ENCODE measurements around the gene SOX13. TPM values are rescaled to one million over a fixed set of nuclear protein-coding genes. Genes with fewer than 3 reads are reported as not detected.

SOX13 gene
- total RNA-seq, 1 experiment from 2014 or later, result 53.0 TPM

GRCh38 chr1:204149635-204150565, 77.0 kb downstream of the SOX13 start:
- in situ Hi-C loops (cut with HindIII; ENCODE audit: low pct_unique_long_range_greater_than_20kb, low sequenced_read_pairs), result loop anchor here (25.0 kb wide), 1 partner anchor 288 kb away; the partner anchor contains the start of gene SNRPE
- Histone ChIP-seq H3K9me3 (ENCODE audit: control insufficient read depth, insufficient read depth, low read depth, low read length) (no peaks in the 10 kb centered on the region), H3K27ac (ENCODE audit: low read length) (no peak overlapping the region), H3K4me3 (ENCODE audit: low read depth in 2 of 2, low read length in 2 of 2) (no peak overlapping the region), H3K4me1 (ENCODE audit: control insufficient read depth, insufficient read depth, low read length) (no peaks in the 10 kb centered on the region), H3K27me3 (ENCODE audit: control insufficient read depth, insufficient read depth, low read length) (no peaks in the 10 kb centered on the region; the same call in 1 of the 2 replicates), H3K36me3 (ENCODE audit: control insufficient read depth, insufficient read depth, low read length) (no peaks in the 10 kb centered on the region)
- ChIA-PET POLR2A (no interaction called here), CTCF (no interaction called here)
- TF ChIP-seq CTCF (IDR thresholded peaks at IDR 0.05), result no peak
- no peak for TF ChIP-seq POLR2AphosphoS5 (IDR thresholded peaks at IDR 0.05; ENCODE audit: low read depth, low read length)
- TF ChIP-seq REST (IDR thresholded peaks at IDR 0.05; ENCODE audit: insufficient read depth in 1 of 2, low read depth in 2 of 2, low read length in 1 of 2), result no peak
- TF ChIP-seq TCF7L2 (IDR thresholded peaks at IDR 0.05; ENCODE audit: low read depth, low read length), result no peak
- no peak for TF ChIP-seq SIN3A (IDR thresholded peaks at IDR 0.05; ENCODE audit: borderline replicate concordance, insufficient read depth, low read depth, low read length)
- no peak for ATAC-seq
- intact Hi-C loops (cut with micrococcal nuclease; ENCODE audit: unreplicated experiment), result no loop called here
- no peak for DNase-seq (ENCODE audit: low read depth, low spot score)
- no TSS peak for BruUV-seq (replicated peaks)

GRCh38 chr1:204150702-204151551, 78.0 kb downstream of the SOX13 start:
- DNase-seq (ENCODE audit: low read depth, low spot score), result no peak
- Histone ChIP-seq H3K4me3 (ENCODE audit: low read depth in 2 of 2, low read length in 2 of 2) (peak overlapping the region; percentile 58 to 63), H3K9me3 (ENCODE audit: control insufficient read depth, insufficient read depth, low read depth, low read length) (no peaks in the 10 kb centered on the region), H3K27me3 (ENCODE audit: control insufficient read depth, insufficient read depth, low read length) (no peaks in the 10 kb centered on the region; the same call in 1 of the 2 replicates), H3K4me1 (ENCODE audit: control insufficient read depth, insufficient read depth, low read length) (no peaks in the 10 kb centered on the region), H3K27ac (ENCODE audit: low read length) (no peak overlapping the region), H3K36me3 (ENCODE audit: control insufficient read depth, insufficient read depth, low read length) (no peaks in the 10 kb centered on the region)
- intact Hi-C loops (cut with micrococcal nuclease; ENCODE audit: unreplicated experiment), result no loop called here
- TF ChIP-seq POLR2AphosphoS5 (IDR thresholded peaks at IDR 0.05; ENCODE audit: low read depth, low read length) (no peak), SIN3A (IDR thresholded peaks at IDR 0.05; ENCODE audit: borderline replicate concordance, insufficient read depth, low read depth, low read length) (no peak), CTCF (IDR thresholded peaks at IDR 0.05) (no peak), TCF7L2 (IDR thresholded peaks at IDR 0.05; ENCODE audit: low read depth, low read length) (no peak)
- no TSS peak for BruUV-seq (replicated peaks)
- ATAC-seq, result peak; percentile 32
- ChIA-PET POLR2A (no interaction called here), CTCF (interaction anchor here (0.6 to 0.8 kb wide), 3 partner anchors 15 to 100 kb away, joined by 3 to 5 read pairs (median 4); no protein-coding TSS in a partner anchor)
- in situ Hi-C loops (cut with HindIII; ENCODE audit: low pct_unique_long_range_greater_than_20kb, low sequenced_read_pairs), result no loop called here

Data from Panc1 (cell line).